ENCODE data around the gene KLF5.

The KLF5 gene

DNA sequence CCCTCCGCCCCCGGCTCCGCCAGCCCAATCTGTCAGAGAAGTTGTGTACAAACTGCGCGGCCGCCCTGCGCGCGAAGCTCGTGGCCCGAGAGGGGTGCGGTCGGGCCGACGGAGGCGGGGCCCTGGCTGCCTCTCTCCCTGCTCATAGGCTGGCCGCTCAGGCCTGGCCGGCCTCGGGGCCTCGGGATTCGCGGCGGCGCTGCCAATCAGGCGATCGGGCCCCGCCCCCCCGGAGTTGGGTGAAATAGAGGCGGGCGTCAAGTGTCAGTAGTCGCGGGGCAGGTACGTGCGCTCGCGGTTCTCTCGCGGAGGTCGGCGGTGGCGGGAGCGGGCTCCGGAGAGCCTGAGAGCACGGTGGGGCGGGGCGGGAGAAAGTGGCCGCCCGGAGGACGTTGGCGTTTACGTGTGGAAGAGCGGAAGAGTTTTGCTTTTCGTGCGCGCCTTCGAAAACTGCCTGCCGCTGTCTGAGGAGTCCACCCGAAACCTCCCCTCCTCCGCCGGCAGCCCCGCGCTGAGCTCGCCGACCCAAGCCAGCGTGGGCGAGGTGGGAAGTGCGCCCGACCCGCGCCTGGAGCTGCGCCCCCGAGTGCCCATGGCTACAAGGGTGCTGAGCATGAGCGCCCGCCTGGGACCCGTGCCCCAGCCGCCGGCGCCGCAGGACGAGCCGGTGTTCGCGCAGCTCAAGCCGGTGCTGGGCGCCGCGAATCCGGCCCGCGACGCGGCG lies at the start of gene KLF5:
Gene KLF5 (plus strand): TSS at position 270 of the 724 bp plus-strand sequence. CDS start 323 bp downstream, at position 593.
- in situ Hi-C loops (cut with HindIII; ENCODE audit: low pct_ligation_motif_present, low sequenced_read_pairs) = no loop called here
- H3K36me3 ChIP-seq (replicated peaks) = no peaks in the 10 kb centered on the region
- TF ChIP-seq, protein P1, sequence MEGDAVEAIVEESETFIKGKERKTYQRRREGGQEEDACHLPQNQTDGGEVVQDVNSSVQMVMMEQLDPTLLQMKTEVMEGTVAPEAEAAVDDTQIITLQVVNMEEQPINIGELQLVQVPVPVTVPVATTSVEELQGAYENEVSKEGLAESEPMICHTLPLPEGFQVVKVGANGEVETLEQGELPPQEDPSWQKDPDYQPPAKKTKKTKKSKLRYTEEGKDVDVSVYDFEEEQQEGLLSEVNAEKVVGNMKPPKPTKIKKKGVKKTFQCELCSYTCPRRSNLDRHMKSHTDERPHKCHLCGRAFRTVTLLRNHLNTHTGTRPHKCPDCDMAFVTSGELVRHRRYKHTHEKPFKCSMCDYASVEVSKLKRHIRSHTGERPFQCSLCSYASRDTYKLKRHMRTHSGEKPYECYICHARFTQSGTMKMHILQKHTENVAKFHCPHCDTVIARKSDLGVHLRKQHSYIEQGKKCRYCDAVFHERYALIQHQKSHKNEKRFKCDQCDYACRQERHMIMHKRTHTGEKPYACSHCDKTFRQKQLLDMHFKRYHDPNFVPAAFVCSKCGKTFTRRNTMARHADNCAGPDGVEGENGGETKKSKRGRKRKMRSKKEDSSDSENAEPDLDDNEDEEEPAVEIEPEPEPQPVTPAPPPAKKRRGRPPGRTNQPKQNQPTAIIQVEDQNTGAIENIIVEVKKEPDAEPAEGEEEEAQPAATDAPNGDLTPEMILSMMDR (IDR thresholded peaks at IDR 0.05; ENCODE audit: low read depth, low read length, missing control alignments) = no peak
- peak within 1 kb of the TSS; percentile 69 for H3K4me3 ChIP-seq (ENCODE audit: low read depth, low read length)
- peak; percentile 92 for DNase-seq
- H3K27ac ChIP-seq = no peak within 1 kb of the TSS
- no peaks in the 10 kb centered on the region for H3K27me3 ChIP-seq (replicated peaks)

DNA sequence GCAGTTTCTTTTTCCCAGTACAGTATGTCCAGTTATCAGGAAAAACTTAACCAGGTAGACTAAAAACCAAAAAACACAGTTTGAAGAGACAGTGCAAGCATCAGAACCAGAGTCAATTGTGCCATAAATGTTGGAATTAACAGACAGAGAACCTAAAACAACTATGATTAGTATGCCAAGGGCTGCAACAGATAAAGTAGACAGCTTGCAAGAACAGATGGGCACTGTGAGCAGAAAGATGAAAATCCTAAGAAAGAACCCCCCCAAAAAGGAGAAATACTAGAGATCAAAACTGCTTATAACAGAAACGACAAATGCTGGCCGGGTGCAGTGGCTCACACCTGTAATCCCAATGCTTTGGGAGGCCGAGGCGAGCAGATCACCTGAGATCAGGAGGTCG lies 47.1 kb upstream of the KLF5 start:
- TF ChIP-seq, protein P1 (IDR thresholded peaks at IDR 0.05; ENCODE audit: low read depth, low read length, missing control alignments) = no peak
- DNase-seq = no peak
- Histone ChIP-seq H3K27ac (no peak overlapping the region), H3K4me3 (ENCODE audit: low read depth, low read length) (no peak overlapping the region), H3K27me3 (replicated peaks) (no peaks in the 10 kb centered on the region), H3K36me3 (replicated peaks) (no peaks in the 10 kb centered on the region)
- in situ Hi-C loops (cut with HindIII; ENCODE audit: low pct_ligation_motif_present, low sequenced_read_pairs) = no loop called here

DNA sequence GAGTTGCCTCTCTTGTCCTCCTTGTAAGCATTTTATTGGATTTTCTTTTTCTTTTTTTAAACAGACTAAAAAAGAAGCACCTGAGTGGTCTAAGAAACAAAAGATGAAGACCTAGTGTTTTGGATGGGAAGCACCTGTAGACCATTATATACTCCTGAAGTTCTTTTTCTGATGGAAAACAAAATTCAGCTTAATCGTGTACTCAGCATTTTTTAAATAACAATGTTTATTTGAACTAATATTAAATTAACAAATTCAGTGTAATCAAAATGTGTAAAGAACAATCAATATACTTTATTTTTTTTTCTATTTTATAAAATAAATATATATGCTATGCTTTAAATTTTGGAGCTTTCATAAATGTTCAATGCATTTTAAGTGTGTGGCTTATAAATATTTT lies 43.0 kb upstream of the KLF5 start:
- in situ Hi-C loops (cut with HindIII; ENCODE audit: low pct_ligation_motif_present, low sequenced_read_pairs) = no loop called here
- Histone ChIP-seq H3K36me3 (replicated peaks) (no peaks in the 10 kb centered on the region), H3K4me3 (ENCODE audit: low read depth, low read length) (no peak overlapping the region), H3K27me3 (replicated peaks) (no peaks in the 10 kb centered on the region), H3K27ac (no peak overlapping the region)
- TF ChIP-seq, protein P1 (IDR thresholded peaks at IDR 0.05; ENCODE audit: low read depth, low read length, missing control alignments) = no peak
- DNase-seq = no peak

DNA sequence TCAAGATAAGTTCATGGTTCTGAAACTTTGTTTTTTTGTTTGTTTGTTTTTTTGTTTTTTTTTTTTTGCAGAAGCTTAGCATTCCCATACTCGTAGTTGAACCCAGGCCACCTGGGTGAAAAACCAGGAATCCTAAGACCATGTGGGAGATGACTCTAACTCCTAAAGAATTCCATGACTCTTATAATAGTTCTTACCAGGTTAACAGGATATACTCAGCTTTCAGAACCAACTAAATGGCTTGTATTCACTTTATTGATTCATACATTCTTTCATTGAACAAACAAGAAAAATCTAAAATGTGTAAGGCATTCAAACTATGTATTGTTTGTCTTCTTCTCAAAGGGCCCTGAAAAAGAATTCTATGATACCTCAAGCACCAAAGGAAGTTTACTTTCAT lies 40.5 kb upstream of the KLF5 start:
- Histone ChIP-seq H3K36me3 (replicated peaks) (no peaks in the 10 kb centered on the region), H3K27me3 (replicated peaks) (no peaks in the 10 kb centered on the region), H3K4me3 (ENCODE audit: low read depth, low read length) (no peak overlapping the region), H3K27ac (no peak overlapping the region)
- DNase-seq = no peak
- in situ Hi-C loops (cut with HindIII; ENCODE audit: low pct_ligation_motif_present, low sequenced_read_pairs) = no loop called here
- TF ChIP-seq, protein P1 (IDR thresholded peaks at IDR 0.05; ENCODE audit: low read depth, low read length, missing control alignments) = no peak

DNA sequence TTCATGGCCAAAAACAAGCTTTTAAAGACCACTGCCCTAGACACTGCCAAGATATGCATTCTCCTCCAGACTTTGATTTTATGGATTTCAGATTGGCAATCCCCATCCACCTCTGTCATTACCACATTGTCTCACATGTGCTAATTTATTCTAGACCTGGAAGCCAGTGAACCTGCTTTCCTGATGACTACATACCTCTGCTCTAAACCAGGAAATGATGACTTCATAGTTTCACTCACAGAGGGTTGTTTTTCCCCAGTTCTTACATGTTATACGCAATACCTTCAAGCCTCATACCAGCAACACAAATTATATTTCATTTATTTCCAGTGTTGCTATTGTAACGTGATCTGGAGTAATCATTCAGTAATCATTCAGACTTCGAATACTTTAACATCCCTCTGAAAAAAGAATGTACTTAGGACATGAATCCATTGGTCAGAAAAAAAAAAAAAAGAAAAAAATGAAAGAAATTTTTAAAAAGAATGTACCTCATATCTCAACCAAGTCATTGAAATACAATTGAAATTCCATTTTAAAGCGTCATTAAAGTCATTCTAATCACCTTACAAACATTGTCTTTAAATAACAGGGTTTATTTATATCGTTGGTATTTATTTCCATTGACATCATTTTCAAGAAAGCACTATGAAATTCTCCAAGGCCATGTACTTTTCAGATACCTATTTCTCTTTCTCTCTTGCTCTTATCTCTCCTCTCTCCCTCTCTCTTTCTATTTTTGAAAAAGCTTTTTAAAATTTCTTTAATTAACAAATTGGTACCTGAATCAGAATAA lies 33.4 kb upstream of the KLF5 start:
- Histone ChIP-seq H3K36me3 (replicated peaks) (no peaks in the 10 kb centered on the region), H3K4me3 (ENCODE audit: low read depth, low read length) (no peak overlapping the region), H3K27me3 (replicated peaks) (no peaks in the 10 kb centered on the region), H3K27ac (no peak overlapping the region)
- DNase-seq = no peak
- TF ChIP-seq, protein P1 (IDR thresholded peaks at IDR 0.05; ENCODE audit: low read depth, low read length, missing control alignments) = no peak
- in situ Hi-C loops (cut with HindIII; ENCODE audit: low pct_ligation_motif_present, low sequenced_read_pairs) = no loop called here

Data from brain microvascular endothelial cell (primary cell).